Pons (tissue), 1 donor: Measurements from ENCODE around the gene CAPN3.

ENCODE experiments used
- DNase-seq: peaks from one replicate; pipeline ENCODE4 v3.0.0-alpha.2; 2016; ENCODE audit warnings: low spot score

The CAPN3 gene

GRCh38 chr15:42453826-42454225 is 94.5 kb downstream of the CAPN3 start:
- DNase-seq: no peak

GRCh38 chr15:42456531-42456930 is 97.2 kb downstream of the CAPN3 start:
- no peak for DNase-seq

GRCh38 chr15:42456971-42457370 is 97.7 kb downstream of the CAPN3 start:
- DNase-seq: peak; percentile 26

GRCh38 chr15:42457445-42458442 is 98.4 kb downstream of the CAPN3 start:
- DNase-seq: peak; percentile 70

- DNase-seq: no peak
Observed at GRCh38 chr15:42461261-42461660, 102.0 kb downstream of the CAPN3 start.
